Coronary artery (tissue), 2 donors: ENCODE measurements around the gene IDUA.

ENCODE experiments used
- DNase-seq: peaks from one replicate; pipeline ENCODE4 v3.0.0-alpha.2; 2017; ENCODE audit warnings: low spot score
- H3K27ac ChIP-seq, 2 donors: fragments of 200-600 bp; sonication (generic); one replicate each; pipeline ENCODE4 v1.5.1; 2016 to 2019
- H3K4me3 ChIP-seq: fragments of 200-600 bp; sonication (generic); 2 replicates; pipeline ENCODE4 v1.5.1; 2016; ENCODE audit warnings: mild to moderate bottlenecking, moderate library complexity
- TF ChIP-seq, protein P1 (sequence below): fragments of 200-600 bp; sonication (generic); IDR thresholded peaks from one replicate; pipeline ENCODE4 v1.5.1; 2019; ENCODE audit warnings: antibody characterized with exemption

IDUA gene

GRCh38 chr4:957231-957580, 29.6 kb upstream of the IDUA start:
- no peak overlapping the region for H3K4me3 ChIP-seq
- no peak overlapping the region for H3K27ac ChIP-seq
- no peak for DNase-seq
- TF ChIP-seq, protein P1, sequence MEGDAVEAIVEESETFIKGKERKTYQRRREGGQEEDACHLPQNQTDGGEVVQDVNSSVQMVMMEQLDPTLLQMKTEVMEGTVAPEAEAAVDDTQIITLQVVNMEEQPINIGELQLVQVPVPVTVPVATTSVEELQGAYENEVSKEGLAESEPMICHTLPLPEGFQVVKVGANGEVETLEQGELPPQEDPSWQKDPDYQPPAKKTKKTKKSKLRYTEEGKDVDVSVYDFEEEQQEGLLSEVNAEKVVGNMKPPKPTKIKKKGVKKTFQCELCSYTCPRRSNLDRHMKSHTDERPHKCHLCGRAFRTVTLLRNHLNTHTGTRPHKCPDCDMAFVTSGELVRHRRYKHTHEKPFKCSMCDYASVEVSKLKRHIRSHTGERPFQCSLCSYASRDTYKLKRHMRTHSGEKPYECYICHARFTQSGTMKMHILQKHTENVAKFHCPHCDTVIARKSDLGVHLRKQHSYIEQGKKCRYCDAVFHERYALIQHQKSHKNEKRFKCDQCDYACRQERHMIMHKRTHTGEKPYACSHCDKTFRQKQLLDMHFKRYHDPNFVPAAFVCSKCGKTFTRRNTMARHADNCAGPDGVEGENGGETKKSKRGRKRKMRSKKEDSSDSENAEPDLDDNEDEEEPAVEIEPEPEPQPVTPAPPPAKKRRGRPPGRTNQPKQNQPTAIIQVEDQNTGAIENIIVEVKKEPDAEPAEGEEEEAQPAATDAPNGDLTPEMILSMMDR = no peak

GRCh38 chr4:957581-958313, 29.1 kb upstream of the IDUA start:
- no peak for DNase-seq
- H3K4me3 ChIP-seq = no peak overlapping the region
- TF ChIP-seq, protein P1 = no peak
- no peak overlapping the region for H3K27ac ChIP-seq

DNA sequence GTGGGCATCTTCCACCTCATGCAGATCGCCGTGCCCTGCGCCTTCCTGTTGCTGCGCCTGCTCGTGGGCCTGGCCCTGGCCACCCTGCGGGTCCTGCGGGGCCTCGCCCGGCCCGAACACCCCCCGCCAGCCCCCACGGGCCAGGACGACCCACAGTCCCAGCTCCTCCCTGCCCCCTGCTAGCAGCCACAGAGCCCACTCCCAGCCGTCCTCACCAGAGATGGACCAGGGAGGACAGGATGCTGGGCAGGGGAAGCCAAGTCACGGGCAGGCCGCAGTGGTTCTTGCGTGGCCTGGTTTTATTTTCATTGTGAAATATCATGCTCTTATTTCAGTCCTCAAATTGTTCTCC, 28.6 kb upstream of the IDUA start:
- Histone ChIP-seq H3K4me3 (no peak overlapping the region), H3K27ac (no peak overlapping the region)
- TF ChIP-seq, protein P1 = no peak
- no peak for DNase-seq

GRCh38 chr4:958696-959337, 28.0 kb upstream of the IDUA start:
- H3K4me3 ChIP-seq = no peak overlapping the region
- DNase-seq = no peak
- TF ChIP-seq, protein P1 = no peak
- no peak overlapping the region for H3K27ac ChIP-seq

GRCh38 chr4:959338-960139, 27.3 kb upstream of the IDUA start:
- DNase-seq = no peak
- Histone ChIP-seq H3K4me3 (no peak overlapping the region), H3K27ac (no peak overlapping the region)
- TF ChIP-seq, protein P1 = no peak

DNA sequence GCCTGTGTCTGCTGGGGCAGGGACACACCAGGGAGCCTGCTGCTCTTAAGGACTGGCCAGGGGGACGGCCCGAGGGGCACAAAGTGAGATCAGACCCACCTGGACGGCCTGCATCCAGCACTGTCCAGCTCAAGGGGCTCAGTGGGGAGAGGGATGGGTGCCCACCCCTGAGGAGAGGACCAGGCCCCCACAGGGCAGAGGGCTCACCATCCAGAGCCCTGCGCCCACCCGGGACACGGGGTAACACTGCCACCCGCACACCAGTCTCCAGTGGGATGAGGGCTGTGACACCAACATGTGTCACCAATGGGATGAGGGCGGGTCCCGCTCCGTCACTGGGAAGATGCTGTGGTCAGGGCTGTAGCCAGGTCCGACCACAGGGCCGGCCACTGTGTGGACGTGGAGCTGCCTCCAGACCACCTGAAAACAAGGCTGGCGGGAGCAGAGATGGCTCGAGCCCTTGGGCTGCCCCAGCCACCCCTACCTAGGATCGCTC, 26.7 kb upstream of the IDUA start:
- no peak overlapping the region for H3K27ac ChIP-seq
- no peak for DNase-seq
- no peak overlapping the region for H3K4me3 ChIP-seq
- TF ChIP-seq, protein P1 = no peak
